B cell (primary cell): Measurements from ENCODE around the gene NELL1.

Experiments used
- CTCF ChIP-seq: fragments of 200-600 bp; IDR thresholded peaks from one replicate; pipeline ENCODE4 v1.8.0; 2022; ENCODE audit warnings: antibody characterized with exemption, mild to moderate bottlenecking
- EZH2 ChIP-seq: IDR thresholded peaks from 2 replicates; pipeline ENCODE4 v1.6.1; 2012; ENCODE audit warnings: borderline replicate concordance, low read depth, mild to moderate bottlenecking, moderate library complexity, low read length; ENCODE audit not compliant: insufficient read depth, poor library complexity, severe bottlenecking

GRCh38 chr11:21301981-21302380 lies 632.6 kb downstream of the NELL1 start:
- TF ChIP-seq CTCF, result no peak
- no peak for TF ChIP-seq EZH2
